Measurements from ENCODE around the gene ATG16L1.

DNA sequence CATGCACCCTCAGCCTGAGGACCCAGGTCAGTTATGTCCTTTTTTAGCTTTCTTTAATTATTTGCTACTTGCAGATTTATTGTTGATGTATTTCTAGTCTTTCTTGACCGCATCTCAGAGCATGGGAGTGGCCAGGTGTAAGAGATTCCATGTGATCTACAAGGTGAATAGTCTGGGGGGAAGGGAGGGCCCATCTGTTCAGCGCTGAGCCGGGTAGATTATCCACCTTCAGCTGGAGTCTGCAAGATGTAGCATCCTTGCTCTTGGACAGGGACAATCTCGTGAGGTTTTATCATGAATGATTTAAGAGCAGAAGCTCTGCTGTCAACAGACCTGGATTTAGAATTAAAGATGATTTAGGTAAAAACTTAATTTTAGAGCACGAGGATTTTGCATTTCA is 90.8 kb downstream of the ATG16L1 start:
- TF ChIP-seq GATA3 (IDR thresholded peaks at IDR 0.05; ENCODE audit: low read depth, low read length) (no peak), GATA2 (IDR thresholded peaks at IDR 0.05; ENCODE audit: low read depth, low read length) (no peak)
